HG03135 (cell line): ENCODE data around the gene MPPED2.

Source experiments
- ATAC-seq: cut with Tn5 transposase; IDR thresholded peaks from one replicate; pipeline ENCODE4 v1.9.1; 2021; ENCODE audit warnings: mild to moderate bottlenecking, moderate library complexity; ENCODE audit not compliant: unreplicated experiment

Gene MPPED2

DNA sequence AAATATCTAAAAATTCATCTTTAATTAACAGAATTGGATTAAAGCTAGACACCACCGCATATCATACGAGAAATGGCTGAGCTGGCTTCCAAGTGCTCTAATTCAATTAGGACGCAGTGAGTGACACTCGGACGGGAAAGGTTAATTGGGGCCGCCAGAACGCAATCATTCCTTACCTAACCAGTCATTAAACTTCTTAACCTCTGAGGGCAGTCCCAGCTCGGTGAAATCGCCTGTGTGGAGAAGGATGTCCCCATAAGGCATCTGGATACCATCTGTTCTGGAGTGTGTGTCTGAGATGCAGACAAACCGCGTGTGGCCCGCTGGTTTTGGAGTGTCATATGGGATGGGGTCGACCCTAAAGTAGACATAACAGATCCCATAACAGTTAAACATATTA, 50.3 kb downstream of the MPPED2 start:
- ATAC-seq, result no peak

- ATAC-seq, result no peak
These were observed 52.7 kb downstream of the MPPED2 start for GRCh38 chr11:30533445-30533947.

DNA sequence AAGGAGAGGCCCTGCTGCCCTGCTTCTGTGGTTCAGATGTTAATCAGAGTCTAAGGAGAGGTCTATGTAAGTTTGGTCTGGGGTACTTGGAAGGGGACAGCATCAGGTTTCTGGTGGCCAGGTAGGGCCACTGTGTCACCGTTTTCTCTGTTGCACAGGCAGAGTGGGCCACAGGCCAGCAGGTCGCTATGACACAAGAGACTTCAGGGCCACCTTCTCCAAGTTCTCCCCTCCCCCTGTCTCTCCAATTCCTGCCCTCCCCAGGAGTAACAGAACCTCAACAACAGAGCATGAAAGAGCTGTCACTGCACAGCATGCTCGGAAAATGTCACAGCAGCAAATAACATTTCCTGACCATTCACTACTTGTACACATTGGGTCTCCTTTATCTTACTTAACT, 58.6 kb downstream of the MPPED2 start:
- ATAC-seq, result no peak

DNA sequence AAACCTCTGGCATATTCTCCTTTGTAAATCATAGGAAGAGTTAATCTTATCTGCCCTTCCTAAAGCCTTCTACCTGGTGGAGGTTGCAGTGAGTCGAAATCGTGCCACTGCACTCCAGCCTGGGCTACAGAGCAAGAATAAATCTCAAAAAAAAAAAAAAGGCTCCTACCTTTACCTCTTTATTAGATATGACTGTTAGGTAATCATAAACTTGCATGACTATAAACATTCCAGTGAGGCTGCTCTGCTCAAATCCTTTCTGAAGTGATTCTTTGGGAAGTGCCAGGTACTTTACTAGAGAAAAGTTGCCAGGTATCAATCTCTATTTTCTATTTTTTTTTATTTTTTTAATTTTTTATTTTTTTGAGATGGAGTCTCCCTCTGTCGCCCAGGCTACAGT, 59.6 kb downstream of the MPPED2 start:
- no peak for ATAC-seq

GRCh38 chr11:30522536-30523243, 63.5 kb downstream of the MPPED2 start:
- no peak for ATAC-seq

DNA sequence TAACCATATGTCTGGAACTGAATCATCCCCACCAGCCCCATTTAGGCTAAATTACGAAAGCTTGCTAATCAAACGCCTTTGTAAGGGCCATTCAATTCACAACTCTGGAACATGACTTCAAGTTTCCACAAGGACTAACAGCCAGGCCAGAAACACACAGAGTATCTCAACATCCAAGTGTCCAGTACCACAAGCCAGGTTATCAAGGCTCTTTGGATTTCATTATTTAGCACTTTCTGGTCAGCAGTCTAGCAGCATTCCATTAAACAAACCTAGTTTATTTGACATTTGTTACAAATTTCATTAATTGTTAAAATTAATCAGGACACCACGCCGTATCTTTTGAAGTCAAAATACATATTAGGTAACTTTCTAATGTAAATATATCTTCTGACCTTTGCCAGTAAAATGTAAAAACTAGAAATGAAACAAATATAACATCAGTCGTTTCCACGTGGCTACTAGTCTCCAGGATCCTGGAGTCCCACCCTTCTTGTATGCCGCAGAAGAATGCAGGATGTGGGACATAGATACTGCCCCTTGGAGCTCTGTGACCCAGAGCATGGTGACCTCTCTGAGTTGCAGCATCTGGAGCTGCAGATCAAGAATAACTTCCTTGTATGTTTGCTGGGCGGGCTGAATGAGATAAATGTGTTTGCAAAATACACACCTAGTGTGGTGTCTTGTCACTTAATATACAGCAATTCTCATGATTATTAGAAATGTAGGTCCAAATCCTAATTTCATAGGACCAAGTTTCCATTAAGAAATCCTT, 64.7 kb downstream of the MPPED2 start:
- no peak for ATAC-seq

DNA sequence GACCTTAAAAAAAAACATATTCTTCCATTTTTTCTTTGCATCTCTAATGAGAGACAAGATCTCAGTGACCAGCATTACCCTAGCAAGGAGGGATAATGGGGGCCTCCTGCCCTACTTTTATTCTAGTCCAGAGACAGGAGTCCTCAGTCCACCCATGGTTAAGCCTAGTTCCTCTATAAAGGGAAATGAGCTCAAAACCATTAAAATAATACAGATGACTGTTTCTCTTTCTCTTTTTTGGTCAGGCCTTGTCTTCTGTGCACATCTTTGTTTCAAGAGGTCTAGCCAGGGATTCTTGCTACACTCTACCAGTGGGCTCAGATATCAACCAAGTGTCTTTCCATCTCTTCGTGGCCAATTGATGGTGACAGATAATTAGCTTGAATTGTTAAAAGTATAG, 73.1 kb downstream of the MPPED2 start:
- ATAC-seq, result no peak

DNA sequence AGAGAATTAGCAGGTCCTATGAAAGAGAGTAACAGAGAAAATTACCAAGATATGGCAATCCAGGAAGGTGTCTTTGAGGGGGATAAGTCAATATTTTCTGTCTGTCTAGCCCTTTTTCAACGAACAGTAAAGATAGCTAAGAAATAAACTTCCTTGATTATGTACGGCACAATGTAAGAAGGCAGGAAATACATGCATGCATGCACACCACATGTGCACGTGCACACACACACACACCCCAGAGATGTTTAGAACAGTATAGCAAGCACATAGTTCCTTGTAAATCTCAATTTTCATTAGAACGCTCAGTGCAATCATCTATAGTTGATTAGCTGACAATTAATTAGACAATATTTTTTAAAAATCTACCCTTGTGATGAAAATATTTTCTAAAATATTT, 74.7 kb downstream of the MPPED2 start:
- no peak for ATAC-seq

- ATAC-seq, result no peak
These were observed 75.4 kb downstream of the MPPED2 start for GRCh38 chr11:30510750-30511149.

DNA sequence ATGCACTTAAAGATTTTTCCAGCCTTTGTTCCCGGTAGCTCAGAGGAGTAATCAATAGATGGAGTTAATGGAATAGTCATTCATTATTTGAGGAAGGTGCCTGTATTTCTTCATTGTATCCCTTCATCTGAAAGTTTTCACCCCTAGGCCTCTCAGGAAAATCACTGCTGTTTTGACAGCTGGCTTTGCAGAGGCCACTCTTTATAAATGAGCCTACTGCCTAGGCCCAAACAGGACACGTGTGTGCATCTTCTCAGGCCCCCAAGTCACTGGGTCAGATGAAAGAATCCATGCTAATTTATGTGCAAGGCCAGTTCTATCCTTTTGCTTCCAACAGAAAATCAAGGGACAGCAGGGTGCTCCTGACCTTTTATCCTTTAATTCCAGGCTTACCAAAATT, 76.8 kb downstream of the MPPED2 start:
- ATAC-seq, result no peak

GRCh38 chr11:30508594-30508993, 77.6 kb downstream of the MPPED2 start:
- no peak for ATAC-seq

DNA sequence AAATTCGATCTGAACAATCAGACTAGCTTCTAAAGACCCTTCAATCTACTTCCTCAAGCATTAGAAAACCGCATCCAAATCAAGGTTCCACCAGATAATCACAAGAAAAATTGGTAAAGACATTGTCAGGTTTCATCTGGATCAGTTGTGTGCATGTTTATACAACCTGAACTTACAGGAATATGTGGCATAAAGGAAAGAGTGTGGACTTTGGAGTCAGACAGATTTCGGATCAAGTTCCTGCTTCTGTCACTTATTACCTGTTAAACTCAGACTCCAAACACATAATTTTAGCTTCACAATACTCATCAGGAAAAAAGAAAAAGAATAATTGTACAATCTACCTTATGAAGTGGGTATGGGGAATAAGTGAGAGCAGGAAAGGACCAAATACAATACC, 80.5 kb downstream of the MPPED2 start:
- ATAC-seq, result no peak

DNA sequence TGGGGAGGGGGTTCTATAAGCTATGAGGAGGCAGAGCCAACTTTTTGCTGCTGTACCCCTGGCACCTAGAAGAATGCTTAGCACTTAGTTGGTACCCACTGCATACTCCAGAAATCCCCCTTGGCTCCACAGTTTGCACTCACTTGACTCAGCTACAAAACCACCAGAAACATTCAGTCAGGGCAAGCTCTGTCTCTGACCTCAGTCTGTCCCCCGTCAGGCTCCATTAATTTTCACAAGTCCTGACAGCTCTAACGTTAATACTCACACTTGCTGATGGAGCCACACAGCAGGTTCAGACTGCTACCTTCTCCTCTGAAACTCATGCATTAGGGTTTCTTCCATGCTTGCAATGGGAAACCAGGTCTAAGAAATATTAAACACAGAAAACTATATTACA, 81.7 kb downstream of the MPPED2 start:
- ATAC-seq, result no peak

DNA sequence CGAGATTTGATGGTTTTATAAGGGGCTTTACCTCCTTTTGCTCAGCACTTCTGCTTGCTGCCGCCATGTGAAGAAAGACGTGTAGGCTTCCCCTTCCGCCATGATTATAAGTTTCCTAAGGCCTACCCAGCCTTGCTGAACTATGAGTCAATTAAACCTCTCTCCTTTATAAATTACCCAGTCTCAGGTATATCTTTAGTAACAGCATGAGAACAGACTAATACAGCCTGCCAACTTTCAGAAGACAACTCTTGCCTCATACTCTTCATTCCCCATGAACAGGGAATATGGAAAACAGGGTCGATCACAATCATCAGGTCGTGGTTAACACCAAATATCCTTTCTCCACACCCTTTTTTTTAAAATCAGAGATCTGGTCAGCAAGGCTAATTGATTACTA, 83.0 kb downstream of the MPPED2 start:
- ATAC-seq, result no peak

DNA sequence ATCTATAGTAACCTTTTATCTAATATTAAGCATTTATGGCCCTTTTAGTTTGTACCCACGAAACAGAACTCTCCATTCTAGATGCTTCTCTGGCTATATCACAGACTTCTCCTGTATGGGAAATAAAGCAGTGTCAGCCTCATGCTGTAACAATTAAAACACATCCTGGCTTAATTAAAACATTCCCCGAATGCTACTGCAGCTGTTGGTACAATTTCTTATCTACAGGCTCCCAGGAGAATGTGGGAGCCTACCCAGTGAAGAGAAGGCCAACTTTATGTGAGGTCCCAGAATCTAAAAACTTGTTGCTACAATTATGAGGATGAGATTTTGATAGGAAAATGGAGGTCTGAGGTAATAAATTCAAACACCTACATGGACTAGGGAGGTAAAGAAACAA, 83.8 kb downstream of the MPPED2 start:
- no peak for ATAC-seq

GRCh38 chr11:30501744-30502143, 84.4 kb downstream of the MPPED2 start:
- no peak for ATAC-seq

DNA sequence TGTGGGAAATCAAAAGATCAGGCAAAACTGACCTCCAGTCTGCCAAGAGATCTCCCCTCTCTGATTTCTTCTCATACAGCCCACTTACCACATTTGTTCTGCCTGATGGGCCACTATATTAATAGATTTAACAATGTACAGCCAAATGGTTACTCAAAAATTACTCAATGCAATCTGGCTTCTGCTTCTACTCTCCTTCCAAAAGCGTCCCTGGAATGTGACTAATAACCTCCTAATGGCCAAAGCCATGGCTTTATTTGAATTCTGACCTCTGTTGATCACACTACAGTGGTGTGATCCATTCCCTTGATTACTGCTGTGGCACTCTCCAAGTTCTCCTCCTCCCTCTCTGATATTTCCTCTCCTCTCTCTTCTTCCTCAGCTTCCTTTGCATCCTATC, 86.2 kb downstream of the MPPED2 start:
- ATAC-seq, result no peak

GRCh38 chr11:30497600-30497999, 88.6 kb downstream of the MPPED2 start:
- ATAC-seq, result no peak

- no peak for ATAC-seq
These were observed 89.2 kb downstream of the MPPED2 start for GRCh38 chr11:30496935-30497334.

DNA sequence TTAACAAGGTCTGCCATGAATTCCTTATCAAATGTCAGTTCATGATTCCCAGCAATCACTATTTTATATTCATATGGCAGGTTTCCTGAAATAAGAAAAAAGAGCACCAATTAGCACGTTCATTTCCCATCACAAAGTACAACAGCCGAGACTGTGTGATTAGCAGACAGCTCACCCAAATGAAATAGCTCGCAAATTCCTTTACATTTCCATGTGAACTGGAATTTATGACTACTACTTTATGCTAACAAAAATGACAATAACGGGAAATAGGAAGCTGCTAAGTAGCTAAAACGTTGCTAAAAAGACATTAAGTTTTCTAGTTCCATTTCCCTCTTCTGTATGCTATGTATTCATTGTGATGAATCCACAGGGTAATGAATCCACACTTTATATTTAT, 90.7 kb downstream of the MPPED2 start:
- ATAC-seq, result no peak

GRCh38 chr11:30489511-30489910, 96.6 kb downstream of the MPPED2 start:
- ATAC-seq, result no peak

- no peak for ATAC-seq
These were observed 97.1 kb downstream of the MPPED2 start for GRCh38 chr11:30489076-30489475.
